GM21786 (cell line): Measurements from ENCODE around the gene CTNNBL1.

Experiments
- ATAC-seq: cut with Tn5 transposase; IDR thresholded peaks from one replicate; pipeline ENCODE4 v1.9.1; 2021; ENCODE audit not compliant: unreplicated experiment

CTNNBL1 gene

GRCh38 chr20:37875460-37876175 is 181.8 kb downstream of the CTNNBL1 start:
- ATAC-seq: no peak

- no peak for ATAC-seq
These were observed 183.0 kb downstream of the CTNNBL1 start for GRCh38 chr20:37876863-37877262.

GRCh38 chr20:37877832-37878772 is 184.3 kb downstream of the CTNNBL1 start:
- ATAC-seq: no peak

- ATAC-seq: no peak
These were observed 185.2 kb downstream of the CTNNBL1 start for GRCh38 chr20:37878835-37879599.

GRCh38 chr20:37879843-37880242 is 186.0 kb downstream of the CTNNBL1 start:
- no peak for ATAC-seq

- ATAC-seq: no peak
These were observed 187.1 kb downstream of the CTNNBL1 start for GRCh38 chr20:37880726-37881591.

- no peak for ATAC-seq
These were observed 187.9 kb downstream of the CTNNBL1 start for GRCh38 chr20:37881601-37882343.

GRCh38 chr20:37882961-37883712 is 189.3 kb downstream of the CTNNBL1 start:
- ATAC-seq: no peak

GRCh38 chr20:37885042-37885441 is 191.2 kb downstream of the CTNNBL1 start:
- no peak for ATAC-seq

- no peak for ATAC-seq
These were observed 192.0 kb downstream of the CTNNBL1 start for GRCh38 chr20:37885593-37886503.

GRCh38 chr20:37886851-37887297 is 193.0 kb downstream of the CTNNBL1 start:
- no peak for ATAC-seq

- ATAC-seq: no peak
These were observed 194.8 kb downstream of the CTNNBL1 start for GRCh38 chr20:37888641-37889040.

GRCh38 chr20:37890108-37890507 is 196.3 kb downstream of the CTNNBL1 start:
- ATAC-seq: no peak

GRCh38 chr20:37890643-37891042 is 196.8 kb downstream of the CTNNBL1 start:
- no peak for ATAC-seq

- ATAC-seq: no peak
These were observed 198.2 kb downstream of the CTNNBL1 start for GRCh38 chr20:37892001-37892400.

- no peak for ATAC-seq
These were observed 199.9 kb downstream of the CTNNBL1 start for GRCh38 chr20:37893566-37894241.

- ATAC-seq: no peak
These were observed 200.6 kb downstream of the CTNNBL1 start for GRCh38 chr20:37894454-37894853.
